T-helper 2 cell treated with Interferon-gamma antibody and Interleukin-4, amounts not matched to agents 5 μg/mL and 100 μg/mL, for 36 hours (primary cell): Measurements from ENCODE around the gene CD300E.
"Not testable (repeated sequence)": the region's sequence is repeated elsewhere in the genome, so short reads cannot be mapped to it uniquely, and the experiment has no call there.

Source experiments
- DNase-seq: peaks from one replicate; pipeline ENCODE4 v3.0.0; 2021; ENCODE audit warnings: low spot score
- H3K27ac Mint-ChIP-seq: one replicate; pipeline ENCODE4 v1.8.0; 2021; ENCODE audit warnings: mild to moderate bottlenecking, mixed read lengths
- H3K27me3 Mint-ChIP-seq: one replicate; pipeline ENCODE4 v1.8.0; 2021; ENCODE audit warnings: low read depth, mixed read lengths
- H3K36me3 Mint-ChIP-seq: one replicate; pipeline ENCODE4 v1.8.0; 2021; ENCODE audit warnings: low read depth, mixed read lengths
- H3K4me1 Mint-ChIP-seq: one replicate; pipeline ENCODE4 v1.8.0; 2021; ENCODE audit warnings: low read depth, mixed read lengths
- H3K4me3 Mint-ChIP-seq: one replicate; pipeline ENCODE4 v1.8.0; 2022; ENCODE audit warnings: mild to moderate bottlenecking, moderate library complexity, mixed read lengths
- H3K9me3 Mint-ChIP-seq: one replicate; pipeline ENCODE4 v1.8.0; 2021; ENCODE audit warnings: mixed read lengths

Gene CD300E

GRCh38 chr17:74574489-74575142, 48.9 kb downstream of the CD300E start:
- H3K4me3 Mint-ChIP-seq: no peak overlapping the region

GRCh38 chr17:74573635-74574034, 49.9 kb downstream of the CD300E start:
- H3K9me3 Mint-ChIP-seq, H3K27ac Mint-ChIP-seq, H3K4me1 Mint-ChIP-seq, DNase-seq, H3K4me3 Mint-ChIP-seq, H3K36me3 Mint-ChIP-seq: not testable (repeated sequence)
- H3K27me3 Mint-ChIP-seq: peaks cover 33% of the 10 kb centered on the region

More at GRCh38 chr17:74574489-74575142, 48.9 kb downstream of the CD300E start:
- Mint-ChIP-seq H3K27me3 (peaks cover 25% of the 10 kb centered on the region), H3K36me3 (no peaks in the 10 kb centered on the region), H3K9me3 (no peaks in the 10 kb centered on the region), H3K4me1 (peaks cover 4% of the 10 kb centered on the region), H3K27ac (no peak overlapping the region)
- no peak for DNase-seq

- no peak overlapping the region for H3K27ac Mint-ChIP-seq
Observed at GRCh38 chr17:74573169-74573568, 50.4 kb downstream of the CD300E start.

GRCh38 chr17:74571621-74572270, 51.8 kb downstream of the CD300E start:
- no peak overlapping the region for H3K27ac Mint-ChIP-seq

More at GRCh38 chr17:74573169-74573568, 50.4 kb downstream of the CD300E start:
- no peaks in the 10 kb centered on the region for H3K36me3 Mint-ChIP-seq
- H3K27me3 Mint-ChIP-seq: peaks cover 37% of the 10 kb centered on the region
- H3K4me1 Mint-ChIP-seq: peaks cover 9% of the 10 kb centered on the region
- DNase-seq: no peak
- H3K4me3 Mint-ChIP-seq: no peak overlapping the region
- no peaks in the 10 kb centered on the region for H3K9me3 Mint-ChIP-seq

GRCh38 chr17:74569020-74570003, 54.2 kb downstream of the CD300E start:
- Mint-ChIP-seq H3K4me1 (peaks cover 9% of the 10 kb centered on the region), H3K27ac (no peak overlapping the region), H3K27me3 (peaks cover 29% of the 10 kb centered on the region), H3K36me3 (no peaks in the 10 kb centered on the region), H3K4me3 (no peak overlapping the region), H3K9me3 (no peaks in the 10 kb centered on the region)
- DNase-seq: peak; percentile 26

More at GRCh38 chr17:74571621-74572270, 51.8 kb downstream of the CD300E start:
- no peak for DNase-seq
- H3K4me1 Mint-ChIP-seq: peaks cover 9% of the 10 kb centered on the region
- no peaks in the 10 kb centered on the region for H3K36me3 Mint-ChIP-seq
- H3K27me3 Mint-ChIP-seq: peaks cover 41% of the 10 kb centered on the region
- H3K9me3 Mint-ChIP-seq: no peaks in the 10 kb centered on the region
- no peak overlapping the region for H3K4me3 Mint-ChIP-seq

- H3K27me3 Mint-ChIP-seq: peaks cover 26% of the 10 kb centered on the region
- H3K9me3 Mint-ChIP-seq: no peaks in the 10 kb centered on the region
- no peak overlapping the region for H3K27ac Mint-ChIP-seq
- DNase-seq: no peak
- no peaks in the 10 kb centered on the region for H3K36me3 Mint-ChIP-seq
- no peak overlapping the region for H3K4me3 Mint-ChIP-seq
- H3K4me1 Mint-ChIP-seq: peaks cover 9% of the 10 kb centered on the region
Observed at GRCh38 chr17:74568106-74568873, 55.2 kb downstream of the CD300E start.

GRCh38 chr17:74567397-74567796, 56.1 kb downstream of the CD300E start, which contains the start of gene CD300H:
TSS of gene CD300H (minus strand) at chr17:74567509.
- no peaks in the 10 kb centered on the region for H3K36me3 Mint-ChIP-seq
- H3K27ac Mint-ChIP-seq: no peak within 1 kb of the TSS
- no peaks in the 10 kb centered on the region for H3K9me3 Mint-ChIP-seq
- H3K4me3 Mint-ChIP-seq: no peak within 1 kb of the TSS
- H3K27me3 Mint-ChIP-seq: peaks cover 22% of the 10 kb centered on the region
- H3K4me1 Mint-ChIP-seq: peaks cover 9% of the 10 kb centered on the region
- no peak for DNase-seq

GRCh38 chr17:74566132-74566753, 57.3 kb downstream of the CD300E start:
- Mint-ChIP-seq H3K36me3 (no peaks in the 10 kb centered on the region), H3K4me1 (peaks cover 9% of the 10 kb centered on the region), H3K27me3 (peaks cover 25% of the 10 kb centered on the region), H3K4me3 (no peak overlapping the region), H3K27ac (no peak overlapping the region), H3K9me3 (no peaks in the 10 kb centered on the region)
- no peak for DNase-seq

GRCh38 chr17:74565126-74565525, 58.4 kb downstream of the CD300E start:
- H3K27me3 Mint-ChIP-seq: peaks cover 27% of the 10 kb centered on the region

GRCh38 chr17:74563358-74563757, 60.2 kb downstream of the CD300E start:
- peaks cover 10% of the 10 kb centered on the region for H3K4me1 Mint-ChIP-seq
- H3K9me3 Mint-ChIP-seq: no peaks in the 10 kb centered on the region
- H3K27me3 Mint-ChIP-seq: peaks cover 14% of the 10 kb centered on the region
- no peak overlapping the region for H3K27ac Mint-ChIP-seq
- H3K36me3 Mint-ChIP-seq: no peaks in the 10 kb centered on the region
- no peak for DNase-seq
- no peak overlapping the region for H3K4me3 Mint-ChIP-seq

More at GRCh38 chr17:74565126-74565525, 58.4 kb downstream of the CD300E start:
- Mint-ChIP-seq H3K4me1 (peaks cover 9% of the 10 kb centered on the region), H3K4me3 (no peak overlapping the region), H3K27ac (no peak overlapping the region), H3K36me3 (no peaks in the 10 kb centered on the region), H3K9me3 (no peaks in the 10 kb centered on the region)
- no peak for DNase-seq

- Mint-ChIP-seq H3K4me1 (peaks cover 8% of the 10 kb centered on the region), H3K9me3 (no peaks in the 10 kb centered on the region), H3K4me3 (no peak overlapping the region), H3K27ac (no peak overlapping the region), H3K36me3 (no peaks in the 10 kb centered on the region), H3K27me3 (peaks cover 13% of the 10 kb centered on the region)
- no peak for DNase-seq
Observed at GRCh38 chr17:74561586-74561985, 62.0 kb downstream of the CD300E start.
